Measurements from ENCODE around the gene RAVER2.

Gene RAVER2

DNA sequence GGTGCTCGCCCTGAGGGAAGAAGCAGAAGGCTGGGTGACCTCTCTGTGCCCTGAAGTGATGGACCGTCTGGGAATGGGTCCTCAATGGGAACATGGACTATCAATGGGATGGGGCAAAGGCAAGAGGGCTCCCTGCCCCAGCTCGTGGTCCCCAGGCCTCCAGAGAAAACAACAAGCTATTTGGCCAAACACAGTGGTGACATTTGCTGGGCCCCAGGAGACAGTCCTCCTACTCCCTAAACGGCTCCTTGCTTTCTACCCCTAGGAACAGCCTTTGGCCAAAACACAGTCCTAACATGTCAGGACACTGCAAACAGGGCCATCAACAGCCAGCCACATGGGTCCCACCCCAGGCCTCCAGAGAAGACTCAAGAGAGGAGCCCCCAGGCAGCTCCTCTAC is 102.8 kb downstream of the RAVER2 start:
- no peak for DNase-seq (ENCODE audit: low read depth)

DNA sequence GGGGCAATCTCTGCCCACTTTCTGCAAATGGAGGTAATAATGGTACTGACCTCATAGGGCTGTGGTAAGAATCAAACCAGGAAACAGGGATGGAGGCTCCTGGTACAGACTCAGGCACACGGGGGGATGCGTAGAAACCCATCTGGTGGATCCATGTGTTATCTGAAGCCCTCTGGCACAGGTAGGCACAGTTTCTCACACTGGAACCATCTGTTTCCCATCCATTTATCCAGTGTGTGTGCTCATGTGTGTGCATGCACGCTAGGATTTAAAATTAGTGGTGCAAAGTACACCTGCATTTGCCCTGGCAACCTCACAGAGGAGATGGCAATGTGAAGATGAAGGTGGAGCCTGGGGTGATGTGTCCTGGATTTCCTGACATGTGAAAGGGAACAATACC is 103.3 kb downstream of the RAVER2 start:
- no peak for DNase-seq (ENCODE audit: low read depth)

DNA sequence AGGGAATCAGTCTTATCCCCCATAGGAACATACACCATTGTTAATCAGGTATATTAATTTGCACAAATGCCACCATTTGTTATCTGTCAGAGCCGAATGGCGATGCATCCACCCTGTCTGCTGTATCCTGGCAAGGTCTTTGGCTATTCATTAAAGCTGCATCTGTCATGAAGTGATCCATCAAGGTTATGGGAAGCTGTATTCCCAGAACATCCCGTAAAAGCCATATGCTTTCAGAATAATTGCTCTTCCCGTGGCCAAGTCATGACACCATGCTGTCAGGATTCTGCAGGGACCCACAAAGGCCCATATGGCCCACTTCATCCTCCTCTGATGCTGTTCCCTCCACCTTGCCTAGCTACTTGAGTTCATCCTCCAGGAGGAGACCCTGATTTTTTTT is 103.9 kb downstream of the RAVER2 start:
- no peak for DNase-seq (ENCODE audit: low read depth)

DNA sequence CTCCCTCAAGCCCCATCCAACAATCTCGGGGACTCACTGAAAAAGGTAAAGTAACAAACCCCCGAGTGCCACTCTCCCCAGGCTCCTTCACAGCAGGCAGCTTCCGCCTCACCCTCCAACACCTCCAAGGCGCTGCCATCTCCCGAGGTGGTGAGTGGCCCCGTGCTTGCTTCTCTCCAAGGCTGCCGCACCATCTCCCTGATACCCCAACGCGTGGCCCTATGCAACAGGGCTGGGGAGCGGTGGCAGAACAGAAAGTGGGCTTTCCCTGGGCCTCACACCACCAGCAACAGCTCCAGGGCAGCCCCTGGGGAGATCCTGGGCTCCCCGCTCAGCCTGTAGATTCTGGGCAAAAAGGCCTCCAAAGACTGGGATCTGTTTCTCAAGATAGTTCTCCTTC is 105.1 kb downstream of the RAVER2 start:
- no peak for DNase-seq (ENCODE audit: low read depth)

DNA sequence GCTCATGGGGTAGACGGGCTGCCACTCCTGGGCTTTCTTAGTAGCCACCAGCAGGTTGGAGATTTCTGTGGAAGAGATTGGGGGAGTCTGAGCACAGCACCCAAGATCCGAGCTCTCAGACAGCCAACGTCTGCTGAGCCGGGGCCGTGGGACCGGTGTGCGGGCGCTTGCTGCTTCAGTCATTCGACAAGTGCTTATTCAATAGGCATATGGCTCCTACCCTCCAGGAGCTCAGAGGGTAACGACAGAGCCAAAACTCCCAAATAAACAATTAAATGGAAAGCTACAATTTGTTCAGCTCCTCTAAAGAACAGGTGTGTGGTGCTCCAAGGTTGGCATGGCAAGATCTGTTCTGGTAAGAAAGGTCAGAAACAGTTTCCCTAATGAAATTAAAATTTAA is 106.0 kb downstream of the RAVER2 start:
- DNase-seq (ENCODE audit: low read depth): no peak

DNA sequence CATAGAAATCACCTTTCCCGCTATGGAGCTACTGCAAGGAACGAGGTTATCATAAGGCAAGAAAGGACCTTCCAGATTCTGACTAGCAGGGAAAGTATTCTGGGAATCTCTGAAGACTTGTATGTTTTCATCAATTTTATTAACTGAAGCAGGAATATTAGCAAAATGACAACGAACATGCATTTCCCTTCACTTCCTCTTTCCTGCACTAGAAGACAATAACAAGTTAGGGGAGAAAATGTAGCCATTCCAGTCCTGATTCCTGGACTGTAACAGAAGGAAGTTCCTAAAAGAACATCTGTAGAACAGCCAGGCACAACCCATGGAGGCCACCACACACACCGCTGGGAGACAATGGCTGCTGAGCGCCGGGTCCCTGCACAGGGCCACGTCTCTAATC is 106.8 kb downstream of the RAVER2 start:
- DNase-seq (ENCODE audit: low read depth): no peak

DNA sequence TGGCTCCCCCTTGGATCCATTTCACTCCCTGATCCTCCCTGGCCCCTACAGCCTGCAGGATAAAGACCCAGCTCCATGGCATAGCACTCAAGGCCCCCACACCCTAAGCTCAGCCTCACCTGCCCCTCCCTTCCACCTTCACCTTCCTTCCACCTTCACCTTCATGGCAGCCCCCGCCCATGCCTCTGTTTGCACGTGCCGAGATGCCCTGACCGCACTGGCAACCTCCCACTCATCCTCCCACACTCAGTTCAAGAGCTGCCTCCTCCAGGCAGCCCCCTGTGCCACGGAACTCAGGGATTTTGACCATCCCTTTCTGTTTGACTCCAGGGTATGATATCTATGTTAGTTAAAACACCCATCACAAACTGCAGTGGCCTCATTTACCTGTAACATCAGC is 109.8 kb downstream of the RAVER2 start:
- no peak for DNase-seq (ENCODE audit: low read depth)

DNA sequence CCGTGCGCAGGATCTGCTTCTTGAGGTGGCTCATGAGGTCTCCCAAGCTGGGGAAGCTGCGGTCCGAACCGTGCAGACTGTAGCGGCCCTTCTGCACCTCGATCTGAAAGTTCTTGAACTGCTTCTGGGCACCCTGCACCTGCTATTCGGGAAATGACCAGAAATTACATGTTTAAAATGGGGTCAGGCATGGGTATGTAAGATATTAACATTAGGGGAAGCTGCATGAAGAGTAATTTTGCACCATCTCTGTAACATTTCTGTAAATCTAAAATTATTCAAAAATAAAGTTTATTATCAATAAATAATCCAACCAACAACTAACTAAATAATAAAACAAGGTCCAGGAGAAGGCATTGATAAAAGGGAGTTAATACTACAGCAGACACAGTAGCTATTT is 110.7 kb downstream of the RAVER2 start:
- DNase-seq (ENCODE audit: low read depth): no peak

DNA sequence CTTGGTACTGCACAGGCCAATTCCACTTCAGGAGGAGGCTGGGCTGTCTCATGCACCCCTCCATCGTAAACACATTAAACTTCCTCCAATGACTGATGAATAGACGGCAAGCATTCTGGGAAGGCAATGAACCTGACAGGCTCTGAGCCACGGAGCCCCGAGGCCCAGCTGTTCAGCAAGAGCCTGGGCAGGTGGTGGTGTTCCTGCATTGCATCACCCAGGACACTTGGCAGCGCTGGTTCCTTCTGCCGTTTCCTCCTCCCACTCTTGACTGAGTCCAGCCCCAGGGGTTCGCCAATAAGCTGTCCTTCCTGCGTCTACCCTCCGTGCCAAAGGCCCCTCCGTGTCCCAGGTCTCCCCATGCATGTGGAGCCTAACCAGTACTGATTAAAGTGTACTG is 111.7 kb downstream of the RAVER2 start:
- no peak for DNase-seq (ENCODE audit: low read depth)

DNA sequence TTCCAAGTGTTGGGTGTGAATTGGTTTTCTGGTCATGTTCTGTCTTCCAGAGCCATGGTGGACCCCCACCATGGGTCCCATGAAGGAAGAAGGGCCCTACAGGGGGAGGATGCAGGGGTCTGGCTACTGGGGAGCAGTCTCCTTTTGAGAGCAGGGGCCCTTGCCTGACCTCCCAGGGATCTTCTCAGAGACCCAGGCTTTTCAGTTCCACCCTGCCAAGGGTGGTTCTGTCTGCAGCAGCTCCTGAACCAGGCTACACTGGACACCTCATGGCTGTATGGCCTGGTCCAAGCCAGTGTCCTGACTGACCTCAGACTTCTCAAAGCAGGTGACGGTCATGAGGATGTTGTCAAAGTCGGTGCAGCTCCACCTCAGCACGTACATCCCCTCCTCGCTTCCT is 112.5 kb downstream of the RAVER2 start:
- no peak for DNase-seq (ENCODE audit: low read depth)

DNA sequence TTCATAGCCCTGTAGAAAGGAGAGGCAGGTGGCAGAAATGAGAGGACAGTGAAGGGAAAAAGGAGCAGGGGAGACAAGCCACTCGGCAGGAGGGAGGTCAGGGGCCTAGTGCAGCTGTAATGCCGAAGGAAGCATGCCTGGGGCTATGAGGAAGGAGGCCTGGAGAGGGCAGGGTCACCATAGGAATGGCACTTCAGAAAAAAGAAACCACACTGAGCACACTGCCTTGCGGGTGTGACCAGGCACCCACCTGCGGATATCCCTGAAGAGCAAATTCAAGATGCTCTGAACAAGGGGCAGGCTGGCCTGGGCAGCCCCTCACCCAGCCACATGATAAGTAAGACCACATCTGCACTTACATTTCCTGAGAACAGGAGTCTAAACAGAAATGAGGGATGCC is 116.7 kb downstream of the RAVER2 start:
- DNase-seq (ENCODE audit: low read depth): peak; percentile 60

DNA sequence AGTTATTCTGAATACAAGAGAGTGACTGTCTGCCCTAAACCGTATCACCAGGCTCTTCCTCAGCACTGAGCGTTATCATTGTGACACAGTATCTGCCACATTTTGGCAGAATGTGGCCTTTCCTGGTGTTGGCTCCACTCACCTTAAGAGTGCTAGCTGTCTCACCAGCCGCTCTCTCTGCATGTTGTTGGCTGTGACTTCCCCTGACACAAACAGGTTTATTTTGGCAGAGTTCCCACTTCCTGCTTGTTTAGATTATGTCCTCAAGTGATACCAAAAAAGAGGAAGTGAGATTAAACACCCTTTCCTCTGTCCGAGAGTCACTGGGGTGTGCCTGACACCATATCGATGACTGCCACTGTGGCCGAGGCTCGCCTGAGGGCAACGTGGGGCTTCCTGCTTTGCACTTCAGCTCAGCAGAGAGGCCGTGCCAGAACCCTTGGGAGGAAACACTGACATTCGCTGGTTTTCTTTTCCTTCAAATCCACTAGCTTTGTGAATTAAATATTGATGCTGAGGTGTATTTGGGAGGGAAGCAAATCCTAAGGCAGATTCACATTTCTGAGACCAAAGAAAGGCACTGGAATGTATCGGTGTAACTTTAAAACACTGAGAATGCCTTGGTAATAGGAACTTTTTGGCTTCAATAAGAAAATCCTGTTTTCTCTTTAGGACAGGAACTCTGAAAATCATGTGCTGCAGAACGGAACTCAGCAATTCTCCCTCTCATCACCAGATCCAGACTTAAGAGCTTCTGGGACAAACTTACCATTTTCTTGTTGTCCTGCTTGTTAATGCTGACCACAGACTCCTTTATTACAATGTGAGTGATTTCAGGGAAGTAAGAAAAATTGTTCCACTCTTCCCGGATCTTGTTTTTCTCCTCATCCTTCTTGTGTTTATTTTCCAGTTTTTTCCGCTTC is 119.4 kb downstream of the RAVER2 start:
- peak; percentile 29 for DNase-seq (ENCODE audit: low read depth)

DNA sequence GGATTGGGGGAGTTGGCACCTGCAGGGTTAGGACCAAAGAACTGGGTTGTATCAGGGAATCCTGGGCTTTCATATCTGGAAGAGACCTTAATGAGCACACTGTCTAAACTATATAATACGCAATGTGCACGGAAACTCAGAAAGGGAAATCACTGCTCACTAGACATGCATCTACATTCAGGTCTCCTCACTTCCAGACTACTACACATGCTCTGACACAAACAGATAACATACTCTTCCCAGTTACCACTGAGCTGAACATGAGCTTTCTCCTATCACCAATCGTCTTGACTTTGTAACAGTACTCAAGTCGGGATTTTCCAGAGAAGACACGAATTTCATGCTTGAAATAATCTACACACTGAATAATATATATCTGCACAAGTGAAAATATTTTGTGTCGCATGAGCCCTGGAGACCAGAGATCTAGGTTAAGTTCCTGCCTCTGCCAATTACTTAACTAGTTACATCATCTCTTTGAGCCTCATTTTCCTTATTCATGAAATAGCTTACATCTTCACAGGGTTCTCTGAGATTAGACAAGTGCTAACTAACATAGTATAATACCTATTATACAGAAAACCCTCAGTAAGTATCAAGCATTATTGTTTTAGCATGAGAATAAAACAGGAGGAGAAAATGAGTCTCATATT is 120.4 kb downstream of the RAVER2 start:
- no peak for DNase-seq (ENCODE audit: low read depth)

DNA sequence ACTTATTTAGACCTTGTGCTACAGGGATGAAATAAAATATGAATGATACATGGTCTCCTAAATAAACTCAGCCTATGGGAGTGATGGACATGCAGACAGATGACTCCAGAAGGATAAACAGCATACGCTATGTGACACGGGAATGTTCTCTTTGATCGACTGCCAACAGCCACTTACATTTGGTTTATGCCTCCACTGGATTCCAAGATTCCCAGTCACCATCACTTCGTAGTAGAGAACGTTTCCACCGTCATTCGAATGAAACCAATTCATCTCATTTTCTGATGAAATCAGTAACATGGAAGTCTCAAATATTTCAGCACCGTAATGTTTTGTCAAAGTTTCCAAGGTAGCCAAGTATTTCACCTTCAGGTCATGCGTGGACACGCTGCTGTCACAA is 121.8 kb downstream of the RAVER2 start:
- no peak for DNase-seq (ENCODE audit: low read depth)

DNA sequence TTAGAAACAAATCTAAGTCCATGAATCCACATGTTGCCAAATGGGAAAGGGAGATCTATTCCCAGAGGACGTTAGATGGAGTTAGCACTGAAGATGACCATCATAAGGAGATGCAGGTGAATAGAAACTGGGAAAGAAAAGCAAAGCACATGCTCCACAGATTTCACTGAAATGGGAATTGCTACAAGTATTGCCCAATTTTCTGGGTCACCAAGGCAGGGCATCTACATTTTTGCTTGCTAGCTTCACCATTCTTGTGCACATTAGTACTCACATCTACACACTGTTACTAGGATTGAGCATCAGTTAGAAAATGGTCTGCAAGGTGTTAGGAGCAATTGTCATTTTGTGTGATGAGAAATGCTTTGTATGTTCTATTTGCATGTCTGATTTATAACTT is 122.4 kb downstream of the RAVER2 start:
- DNase-seq (ENCODE audit: low read depth): no peak

DNA sequence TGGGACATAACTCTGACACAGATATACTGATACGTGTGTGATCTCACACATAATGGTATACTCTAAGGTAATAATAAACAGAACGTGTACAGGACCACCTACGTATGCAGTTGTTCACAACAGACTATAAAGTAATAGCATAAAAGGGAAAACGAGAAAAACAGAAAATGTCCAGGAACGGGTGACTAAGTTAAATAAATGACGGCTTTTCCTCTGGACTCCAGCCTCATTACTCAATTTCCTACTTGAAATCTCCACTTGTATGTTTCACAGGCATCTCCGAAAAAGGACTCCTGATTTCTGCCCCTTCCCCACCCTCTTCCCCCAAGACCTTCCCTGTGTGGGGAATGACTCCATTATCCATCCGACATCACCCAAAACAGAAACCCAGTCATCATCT is 126.4 kb downstream of the RAVER2 start:
- DNase-seq (ENCODE audit: low read depth): no peak

DNA sequence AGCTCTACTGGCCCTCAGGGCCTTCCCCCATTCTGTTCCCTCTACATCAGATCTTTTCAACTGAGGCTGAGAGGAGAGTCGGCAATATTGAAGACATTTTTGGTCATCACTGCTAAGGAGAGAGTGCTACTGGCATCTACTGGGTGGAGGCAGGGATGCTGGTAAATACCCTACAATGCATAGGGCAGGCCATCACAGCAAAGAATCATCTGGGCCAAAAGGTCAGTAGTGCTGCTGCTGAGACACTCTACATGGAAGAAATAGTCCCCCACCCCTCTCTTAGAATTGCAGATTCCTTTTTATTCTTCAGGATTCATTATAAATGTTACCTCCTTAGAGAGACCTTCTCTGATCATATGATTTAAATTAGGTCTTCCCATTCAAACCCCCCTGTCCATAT is 127.2 kb downstream of the RAVER2 start:
- no peak for DNase-seq (ENCODE audit: low read depth)

DNA sequence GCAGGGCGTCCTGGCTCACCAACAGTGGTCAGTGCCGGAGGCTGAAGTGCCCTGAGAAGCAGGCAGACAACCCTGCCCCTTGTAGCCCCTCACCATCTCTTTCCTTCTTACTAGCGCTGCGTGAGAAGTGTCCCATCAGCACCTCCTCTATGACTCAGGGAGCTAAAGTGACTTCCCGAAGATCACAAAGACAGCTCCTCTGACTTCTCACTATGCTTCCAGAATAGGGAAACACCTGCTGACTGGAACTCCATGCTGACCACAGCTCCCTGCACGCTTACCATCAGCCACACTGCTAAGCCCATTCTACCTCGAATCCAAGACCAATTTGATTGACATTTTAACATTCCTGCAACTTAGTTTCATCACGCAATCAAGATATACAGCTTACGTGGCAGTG is 128.7 kb downstream of the RAVER2 start:
- DNase-seq (ENCODE audit: low read depth): no peak

DNA sequence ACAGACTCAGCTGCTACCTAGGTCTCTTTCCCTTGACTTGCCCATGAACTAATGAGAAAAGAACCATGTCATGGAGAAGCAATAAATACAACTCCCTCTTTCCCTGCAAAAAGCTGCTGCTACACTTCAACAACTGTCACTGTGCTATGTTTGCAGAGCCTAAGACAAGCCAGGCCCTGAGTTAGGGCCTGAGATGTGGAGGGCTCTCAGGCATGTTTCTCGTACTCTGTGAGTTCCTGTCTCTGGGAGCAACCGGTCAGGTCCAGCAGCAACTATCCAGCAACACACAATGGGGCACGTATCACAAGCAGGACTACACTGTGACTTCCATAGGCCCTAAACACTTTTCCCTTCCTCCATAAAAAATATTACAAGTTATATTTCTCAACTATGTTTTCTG is 129.8 kb downstream of the RAVER2 start:
- DNase-seq (ENCODE audit: low read depth): no peak

DNA sequence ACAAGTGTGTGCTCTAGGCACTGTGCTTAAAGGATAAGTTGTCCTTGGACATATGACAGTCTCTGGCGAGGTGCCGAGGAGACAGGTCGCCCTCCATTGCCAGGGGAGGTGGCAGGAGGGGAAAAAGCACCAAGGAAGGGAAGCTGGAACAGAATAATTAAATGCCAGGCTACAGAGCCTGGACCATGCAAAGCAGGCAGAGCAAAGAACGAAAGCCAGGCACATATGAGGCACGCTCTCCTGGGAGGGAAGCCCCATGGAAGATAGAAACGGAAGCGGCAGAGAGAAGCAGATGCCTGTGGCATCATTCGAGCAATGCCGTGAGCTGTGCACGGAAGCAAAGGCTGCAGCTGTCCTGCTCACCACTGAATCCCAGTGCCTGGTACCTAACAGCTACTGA is 130.2 kb downstream of the RAVER2 start:
- DNase-seq (ENCODE audit: low read depth): no peak

DNA sequence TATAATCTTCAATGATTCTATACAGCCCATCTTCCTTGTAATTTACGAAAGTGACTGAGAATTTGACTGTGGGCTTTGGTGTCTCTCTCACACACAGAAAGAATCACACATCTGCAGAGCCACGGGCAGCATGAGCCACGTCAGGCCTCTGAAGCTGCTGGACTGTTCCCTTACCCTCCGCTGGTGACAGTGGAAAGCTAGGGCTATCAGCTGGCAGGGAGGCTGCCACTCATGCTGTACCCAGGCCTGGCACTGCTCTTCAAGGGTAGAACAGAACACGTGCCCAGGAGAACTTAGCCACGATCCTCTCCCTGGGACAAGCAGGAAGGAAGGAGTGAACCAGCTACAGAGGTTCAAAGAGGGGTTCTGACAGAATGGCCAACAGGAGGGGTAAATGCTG is 130.7 kb downstream of the RAVER2 start:
- no peak for DNase-seq (ENCODE audit: low read depth)

DNA sequence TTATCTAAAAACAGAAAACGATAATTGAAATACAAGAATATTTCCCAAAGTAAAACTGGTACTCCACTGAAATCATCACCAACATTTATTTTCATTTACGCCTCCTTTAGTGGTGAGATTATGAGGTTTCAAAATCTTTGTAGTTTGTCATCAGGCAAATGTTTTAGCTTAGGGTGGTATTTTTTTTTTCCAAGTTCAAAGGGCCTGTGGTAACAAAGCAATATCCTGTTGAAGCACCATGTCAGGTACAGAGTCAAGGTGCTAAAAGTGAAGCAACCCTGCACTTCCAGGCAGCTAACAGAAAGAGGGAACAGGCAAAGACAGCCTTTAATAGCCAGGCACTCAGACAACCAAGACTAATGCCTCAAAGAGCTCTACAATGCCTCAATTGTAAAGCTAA is 132.3 kb downstream of the RAVER2 start:
- no peak for DNase-seq (ENCODE audit: low read depth)

DNA sequence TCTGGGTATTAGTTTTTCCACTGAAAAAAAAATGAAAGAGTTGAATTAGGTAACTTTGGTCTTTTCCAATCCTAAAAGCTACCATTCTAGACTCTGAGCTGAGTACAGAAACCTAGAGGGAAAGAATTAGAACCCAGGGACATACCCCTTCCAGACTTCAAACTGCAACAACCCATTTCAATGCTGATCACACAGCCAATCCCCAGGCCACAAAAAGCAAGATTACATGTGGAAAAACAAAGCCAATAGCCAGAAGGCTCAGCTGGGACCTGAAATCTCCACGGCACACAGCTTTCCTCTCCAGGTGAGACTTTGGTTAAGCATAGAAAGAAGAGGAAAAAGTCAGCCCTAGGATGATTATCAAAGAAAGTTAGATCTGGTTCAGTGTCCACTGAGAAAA is 132.7 kb downstream of the RAVER2 start:
- DNase-seq (ENCODE audit: low read depth): no peak

DNA sequence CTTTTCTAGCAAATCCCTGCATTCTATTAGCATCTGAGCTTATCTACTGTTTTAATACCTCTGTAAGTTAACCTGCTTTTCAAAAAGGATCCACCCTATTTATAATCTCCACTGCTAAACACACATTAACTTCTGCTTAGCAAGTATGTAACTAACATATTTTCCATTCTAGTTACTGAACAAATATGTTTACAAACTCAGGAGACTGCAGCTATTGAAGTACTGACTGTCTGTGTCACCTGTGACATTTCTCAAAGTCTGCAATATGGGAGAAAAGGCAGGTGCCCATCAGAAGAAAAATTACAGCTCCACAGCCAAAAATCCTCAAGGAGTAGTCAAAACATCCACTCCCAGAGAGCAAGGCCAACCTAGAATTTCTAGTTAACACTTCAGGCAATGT is 133.2 kb downstream of the RAVER2 start:
- DNase-seq (ENCODE audit: low read depth): no peak
